ENCODE measurements around the gene NCKIPSD. TPM values are rescaled to one million over a fixed set of nuclear protein-coding genes. Genes with fewer than 3 reads are reported as not detected.

The NCKIPSD gene
- total RNA-seq, 1 donor: 17.7 TPM

GRCh38 chr3:48636149-48636655 is 49.5 kb downstream of the NCKIPSD start:
- H3K4me2 ChIP-seq (ENCODE audit: insufficient read depth, low read length): peak overlapping the region; percentile 96
- no peak for DNase-seq (ENCODE audit: insufficient read length, low spot score, missing footprints)
- H2AFZ ChIP-seq (ENCODE audit: low read length): peak overlapping the region; percentile 96
- H3K79me2 ChIP-seq (ENCODE audit: insufficient read depth, low read length): peaks cover 21% of the 10 kb centered on the region
- no peak for TF ChIP-seq CTCF (IDR thresholded peaks at IDR 0.05; ENCODE audit: extremely low read depth, low read depth, low read length)
- H3K36me3 ChIP-seq (ENCODE audit: insufficient read depth, low read length): peaks cover 12% of the 10 kb centered on the region
- peak overlapping the region; percentile 94 for H3K4me3 ChIP-seq (ENCODE audit: insufficient read depth, low read length)
- H3K27me3 ChIP-seq (ENCODE audit: insufficient read depth, low read length): no peaks in the 10 kb centered on the region
- H4K20me1 ChIP-seq (ENCODE audit: insufficient read depth, low read length): peaks cover 19% of the 10 kb centered on the region
- H3K27ac ChIP-seq (ENCODE audit: low read depth, low read length): peak overlapping the region; percentile 72
- H3K4me1 ChIP-seq (ENCODE audit: insufficient read depth, low read length): peaks cover 16% of the 10 kb centered on the region
- H3K9me3 ChIP-seq (ENCODE audit: low read depth, low read length): no peaks in the 10 kb centered on the region

DNA sequence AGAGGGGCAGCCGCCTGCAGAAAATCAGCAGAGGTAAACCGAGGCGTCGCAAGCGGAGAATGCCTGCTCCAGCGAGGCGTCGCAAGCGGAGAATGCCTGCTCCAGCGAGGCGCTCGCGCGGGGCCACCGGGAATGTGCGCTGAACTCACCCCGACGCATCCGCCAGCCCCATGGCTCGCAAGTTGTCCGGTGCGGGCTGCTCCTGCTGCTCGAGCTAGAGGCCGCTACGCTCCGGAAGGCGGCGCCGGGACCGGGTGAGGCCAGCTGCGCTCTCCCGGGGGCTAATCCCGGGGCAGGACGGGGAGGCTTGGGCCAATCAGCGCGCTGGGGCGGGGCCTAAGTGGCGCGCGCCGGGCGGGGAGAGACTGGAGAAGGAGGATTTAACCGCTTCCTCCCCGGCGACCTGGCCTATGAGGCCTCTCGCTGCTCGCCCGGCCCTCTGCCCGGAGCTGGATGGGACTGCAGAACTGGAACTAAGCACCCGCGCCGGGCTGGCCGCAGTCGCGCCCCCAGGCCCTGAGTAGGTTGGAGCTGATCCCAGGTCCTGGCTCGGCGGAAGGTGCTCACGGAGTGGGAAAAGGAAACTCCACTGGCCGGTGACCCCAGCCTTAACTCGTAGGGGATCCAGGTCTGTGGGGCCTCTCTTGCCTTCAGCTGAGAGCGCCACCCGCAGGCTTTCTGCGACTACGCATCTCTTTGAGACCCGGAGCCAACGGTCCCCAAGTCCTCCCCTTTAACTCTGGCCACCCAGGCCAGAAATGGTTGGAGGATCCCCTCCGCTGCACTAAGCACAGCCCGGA is 50.3 kb downstream of the NCKIPSD start, which contains the start of gene SLC26A6:
Gene SLC26A6, minus strand, starts transcription at position 240 of the 800 bp plus-strand sequence. Its CDS starts 68 bp downstream, at position 172.
- Histone ChIP-seq H2AFZ (ENCODE audit: low read length) (peak within 1 kb of the TSS; percentile 96), H3K4me1 (ENCODE audit: insufficient read depth, low read length) (peaks cover 16% of the 10 kb centered on the region), H3K4me3 (ENCODE audit: insufficient read depth, low read length) (peak within 1 kb of the TSS; percentile 94), H3K27me3 (ENCODE audit: insufficient read depth, low read length) (no peaks in the 10 kb centered on the region), H3K9me3 (ENCODE audit: low read depth, low read length) (no peaks in the 10 kb centered on the region), H3K79me2 (ENCODE audit: insufficient read depth, low read length) (peaks cover 21% of the 10 kb centered on the region), H3K36me3 (ENCODE audit: insufficient read depth, low read length) (peaks cover 16% of the 10 kb centered on the region), H3K27ac (ENCODE audit: low read depth, low read length) (peak within 1 kb of the TSS; percentile 72), H3K4me2 (ENCODE audit: insufficient read depth, low read length) (peak within 1 kb of the TSS; percentile 96), H4K20me1 (ENCODE audit: insufficient read depth, low read length) (peaks cover 19% of the 10 kb centered on the region)
- peak; percentile 64 for TF ChIP-seq CTCF (IDR thresholded peaks at IDR 0.05; ENCODE audit: extremely low read depth, low read depth, low read length)
- DNase-seq (ENCODE audit: insufficient read length, low spot score, missing footprints): peak; percentile 100

GRCh38 chr3:48634661-48635221 is 51.0 kb downstream of the NCKIPSD start:
- Histone ChIP-seq H3K4me3 (ENCODE audit: insufficient read depth, low read length) (peak overlapping the region; percentile 94), H3K9me3 (ENCODE audit: low read depth, low read length) (no peaks in the 10 kb centered on the region), H3K4me2 (ENCODE audit: insufficient read depth, low read length) (peak overlapping the region; percentile 96), H3K27ac (ENCODE audit: low read depth, low read length) (peak overlapping the region; percentile 72), H3K27me3 (ENCODE audit: insufficient read depth, low read length) (no peaks in the 10 kb centered on the region), H3K36me3 (ENCODE audit: insufficient read depth, low read length) (peaks cover 23% of the 10 kb centered on the region), H2AFZ (ENCODE audit: low read length) (peak overlapping the region; percentile 78), H3K79me2 (ENCODE audit: insufficient read depth, low read length) (peaks cover 21% of the 10 kb centered on the region), H4K20me1 (ENCODE audit: insufficient read depth, low read length) (peaks cover 19% of the 10 kb centered on the region), H3K4me1 (ENCODE audit: insufficient read depth, low read length) (peaks cover 16% of the 10 kb centered on the region)
- TF ChIP-seq CTCF (IDR thresholded peaks at IDR 0.05; ENCODE audit: extremely low read depth, low read depth, low read length): no peak
- peak; percentile 98 for DNase-seq (ENCODE audit: insufficient read length, low spot score, missing footprints)

DNA sequence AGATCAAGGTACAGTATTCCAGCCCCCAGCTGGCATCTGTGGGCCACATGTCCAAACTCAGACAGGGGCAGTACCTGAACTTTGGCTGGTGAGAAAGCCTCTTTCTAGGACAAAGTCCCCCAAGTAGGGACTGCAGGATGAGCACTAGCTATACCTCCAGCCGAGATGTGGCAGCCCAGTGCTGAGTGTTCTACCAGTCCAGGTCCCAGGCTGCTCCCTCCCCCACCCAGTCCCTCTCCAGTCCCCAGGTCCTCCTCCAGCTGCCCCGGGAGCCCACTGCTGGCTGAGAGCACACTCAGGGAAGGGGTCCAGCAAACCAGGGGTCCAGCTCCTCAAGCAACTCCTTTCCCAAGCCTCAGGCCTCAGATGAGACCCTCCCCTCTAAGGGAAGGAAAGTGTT is 52.0 kb downstream of the NCKIPSD start:
- Histone ChIP-seq H3K27me3 (ENCODE audit: insufficient read depth, low read length) (no peaks in the 10 kb centered on the region), H3K4me1 (ENCODE audit: insufficient read depth, low read length) (peaks cover 16% of the 10 kb centered on the region), H2AFZ (ENCODE audit: low read length) (no peak overlapping the region), H3K36me3 (ENCODE audit: insufficient read depth, low read length) (peaks cover 33% of the 10 kb centered on the region), H3K27ac (ENCODE audit: low read depth, low read length) (no peak overlapping the region), H4K20me1 (ENCODE audit: insufficient read depth, low read length) (peaks cover 19% of the 10 kb centered on the region), H3K4me2 (ENCODE audit: insufficient read depth, low read length) (peak overlapping the region; percentile 96), H3K4me3 (ENCODE audit: insufficient read depth, low read length) (no peak overlapping the region), H3K9me3 (ENCODE audit: low read depth, low read length) (no peaks in the 10 kb centered on the region), H3K79me2 (ENCODE audit: insufficient read depth, low read length) (peaks cover 21% of the 10 kb centered on the region)
- TF ChIP-seq CTCF (IDR thresholded peaks at IDR 0.05; ENCODE audit: extremely low read depth, low read depth, low read length): no peak
- peak; percentile 25 for DNase-seq (ENCODE audit: insufficient read length, low spot score, missing footprints)

Measured in osteoblast (primary cell).